Activated T-cell treated with anti-CD3 and anti-CD28 coated beads, Interleukin-2, amount 50 U/mL, for 4 hours (primary cell): ENCODE results near the gene NDC80. TPM values are rescaled to one million over a fixed set of nuclear protein-coding genes. Genes with fewer than 3 reads are reported as not detected.

Experiments
- ATAC-seq, 2 donors: fragments of 200-7000 bp; cut with Tn5 transposase; one replicate each; pipeline ENCODE4 v1.10.0; 2021
- DNase-seq: peaks from one replicate; pipeline ENCODE4 v3.0.0-alpha.2; 2020
- H3K27me3 Mint-ChIP-seq: one replicate; pipeline ENCODE4 v1.8.0; 2021; ENCODE audit warnings: low read depth, mixed read lengths
- H3K36me3 Mint-ChIP-seq: one replicate; pipeline ENCODE4 v1.8.0; 2022; ENCODE audit warnings: mixed read lengths; ENCODE audit not compliant: insufficient read depth
- H3K4me1 Mint-ChIP-seq: one replicate; pipeline ENCODE4 v1.8.0; 2021; ENCODE audit warnings: low read depth, mixed read lengths
- H3K4me3 Mint-ChIP-seq: one replicate; pipeline ENCODE4 v1.8.0; 2021; ENCODE audit warnings: mild to moderate bottlenecking, moderate library complexity, mixed read lengths
- H3K9me3 Mint-ChIP-seq: one replicate; pipeline ENCODE4 v1.8.0; 2021; ENCODE audit warnings: mixed read lengths
- total RNA-seq, 3 donors: library from RNA; stranded (reverse); gene quantifications; one replicate each; pipeline ENCODE4 v1.2.1, GENCODE V29; 2021

Gene NDC80
- total RNA-seq, 3 donors from 2014 or later: 7.4 to 8.2 (median 7.4) TPM

GRCh38 chr18:2572171-2572569 lies 813 bp downstream of the NDC80 start:
- peaks cover 51% of the 10 kb centered on the region for H3K4me1 Mint-ChIP-seq
- H3K27me3 Mint-ChIP-seq: no peaks in the 10 kb centered on the region

GRCh38 chr18:2572892-2573291 lies 1.5 kb downstream of the NDC80 start:
- no peak for DNase-seq
- Mint-ChIP-seq H3K9me3 (no peaks in the 10 kb centered on the region), H3K4me3 (peak overlapping the region; percentile 95), H3K36me3 (peaks cover 4% of the 10 kb centered on the region), H3K4me1 (peaks cover 51% of the 10 kb centered on the region), H3K27me3 (no peaks in the 10 kb centered on the region)
- ATAC-seq: no peak

More at GRCh38 chr18:2572171-2572569, 813 bp downstream of the NDC80 start:
- no peaks in the 10 kb centered on the region for H3K9me3 Mint-ChIP-seq
- peaks cover 8% of the 10 kb centered on the region for H3K36me3 Mint-ChIP-seq
- peak in 1 of 2 donors; percentile 2 for ATAC-seq
- no peak for DNase-seq
- H3K4me3 Mint-ChIP-seq: peak overlapping the region; percentile 95

DNA sequence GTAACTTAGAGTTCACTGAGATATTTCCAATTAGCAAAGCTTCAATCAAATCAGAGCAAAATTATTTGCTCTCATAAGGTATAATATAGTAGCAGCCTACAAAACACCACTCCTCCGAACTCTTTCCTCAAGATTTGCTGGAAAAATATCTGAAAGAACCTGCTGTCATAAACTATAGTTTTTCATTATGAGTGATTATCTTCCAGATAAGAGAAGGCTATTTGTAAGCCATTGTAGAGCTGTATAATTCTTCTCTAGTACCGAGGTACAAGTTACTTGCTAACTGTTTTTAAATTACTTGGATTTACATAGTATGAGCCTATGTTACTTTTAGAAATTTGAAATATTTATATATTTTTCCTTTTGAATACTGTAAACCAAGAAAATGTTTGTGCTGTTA lies 2.1 kb downstream of the NDC80 start:
- Mint-ChIP-seq H3K4me3 (peak overlapping the region; percentile 95), H3K36me3 (peaks cover 3% of the 10 kb centered on the region), H3K27me3 (no peaks in the 10 kb centered on the region), H3K4me1 (peaks cover 51% of the 10 kb centered on the region), H3K9me3 (no peaks in the 10 kb centered on the region)
- DNase-seq (no peak), ATAC-seq (no peak)

- H3K4me3 Mint-ChIP-seq: peak overlapping the region; percentile 4
- peak in 1 of 2 donors; percentile 42 for ATAC-seq
These were observed 16.4 kb downstream of the NDC80 start for GRCh38 chr18:2587788-2588187.

DNA sequence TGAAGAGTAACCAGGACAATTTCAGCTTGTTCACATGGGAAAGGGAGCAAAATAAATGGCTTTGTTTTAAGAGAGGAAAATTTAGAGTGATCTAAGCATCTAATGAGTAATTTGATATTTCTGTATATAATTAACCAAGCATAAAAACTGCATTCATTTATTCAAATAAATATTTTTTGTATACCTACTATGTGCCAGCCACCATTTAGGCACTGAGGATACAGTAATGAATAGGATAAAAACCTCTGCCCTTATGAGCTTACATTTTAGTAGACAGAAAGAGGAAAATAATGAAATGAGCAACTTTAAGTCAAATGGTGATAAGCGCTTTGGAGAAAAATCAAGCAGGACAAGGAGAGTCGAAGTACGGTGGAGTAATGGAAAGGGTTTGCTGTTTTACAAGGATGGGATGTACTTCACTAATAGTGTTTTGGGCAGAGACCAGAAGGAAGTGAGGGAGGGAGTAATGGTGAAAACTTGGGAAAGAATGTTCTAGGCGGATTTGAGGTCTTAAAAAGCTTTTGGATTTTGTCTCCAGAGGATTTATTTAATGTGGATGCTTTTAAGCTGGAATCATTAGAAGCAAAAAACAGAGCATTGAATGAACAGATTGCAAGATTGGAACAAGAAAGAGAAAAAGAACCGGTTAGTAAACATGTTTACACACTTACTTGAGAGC lies 17.4 kb downstream of the NDC80 start:
- peaks cover 4% of the 10 kb centered on the region for H3K36me3 Mint-ChIP-seq
- H3K9me3 Mint-ChIP-seq: no peaks in the 10 kb centered on the region
- DNase-seq (no peak), ATAC-seq (no peak)
- peaks cover 42% of the 10 kb centered on the region for H3K4me1 Mint-ChIP-seq
- peak overlapping the region; percentile 60 for H3K4me3 Mint-ChIP-seq
- no peaks in the 10 kb centered on the region for H3K27me3 Mint-ChIP-seq

More at GRCh38 chr18:2587788-2588187, 16.4 kb downstream of the NDC80 start:
- H3K9me3 Mint-ChIP-seq: no peaks in the 10 kb centered on the region
- H3K27me3 Mint-ChIP-seq: no peaks in the 10 kb centered on the region
- H3K36me3 Mint-ChIP-seq: peaks cover 4% of the 10 kb centered on the region
- DNase-seq: no peak
- H3K4me1 Mint-ChIP-seq: peaks cover 35% of the 10 kb centered on the region

DNA sequence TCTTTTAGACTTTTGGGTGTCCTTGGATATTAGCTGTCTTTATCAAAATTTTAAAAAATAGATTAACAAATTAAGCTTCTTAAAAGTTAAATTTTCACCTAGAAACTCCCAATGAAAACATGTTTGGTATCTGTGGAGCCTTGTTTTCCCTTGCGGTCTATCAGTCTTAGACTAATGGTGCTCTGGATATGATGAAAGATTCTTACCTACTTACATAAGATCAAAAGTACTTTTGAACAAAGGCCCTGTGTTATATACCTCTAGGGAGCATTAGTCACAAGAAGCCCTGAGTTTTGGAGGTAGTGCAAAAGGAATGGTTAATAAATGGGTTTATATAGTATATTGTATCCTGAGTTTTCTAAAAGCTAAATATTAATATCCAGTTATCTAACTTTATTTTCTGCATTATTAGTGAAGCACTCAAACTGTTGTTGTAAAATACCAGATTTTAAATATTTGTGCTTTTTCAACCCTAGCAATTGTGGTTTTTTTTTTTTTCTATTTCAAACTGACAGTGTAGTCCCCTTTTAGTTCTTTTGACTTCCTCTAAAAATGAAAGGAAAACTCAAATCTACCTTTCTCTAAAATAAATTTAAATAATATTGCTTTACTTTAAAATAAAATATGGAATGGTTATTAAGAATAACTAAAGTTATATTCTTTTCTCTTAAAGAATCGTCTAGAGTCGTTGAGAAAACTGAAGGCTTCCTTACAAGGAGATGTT lies 18.1 kb downstream of the NDC80 start:
- H3K36me3 Mint-ChIP-seq: peaks cover 4% of the 10 kb centered on the region
- H3K9me3 Mint-ChIP-seq: no peaks in the 10 kb centered on the region
- DNase-seq (no peak), ATAC-seq (peak; percentile 67 to 73)
- H3K4me3 Mint-ChIP-seq: peak overlapping the region; percentile 60
- peaks cover 47% of the 10 kb centered on the region for H3K4me1 Mint-ChIP-seq
- no peaks in the 10 kb centered on the region for H3K27me3 Mint-ChIP-seq

DNA sequence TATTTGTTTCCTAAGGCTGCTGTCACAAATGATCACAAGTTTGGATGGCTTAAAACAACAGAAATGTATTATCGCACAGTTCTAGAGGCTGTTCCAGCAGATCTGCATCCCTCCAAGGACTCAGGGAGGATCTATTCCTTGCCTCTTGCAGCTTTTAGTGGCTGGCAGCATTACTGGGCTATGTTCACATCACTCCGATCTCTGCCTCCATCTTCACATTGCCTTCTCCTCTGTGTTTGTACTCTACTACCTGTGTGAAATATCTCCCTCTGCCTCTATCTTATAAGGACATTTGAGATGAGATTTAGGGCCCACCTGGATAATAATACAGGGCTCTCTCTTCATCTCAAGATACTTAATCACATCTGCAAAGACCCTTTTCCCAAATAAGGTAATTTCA lies 18.9 kb downstream of the NDC80 start:
- Mint-ChIP-seq H3K4me3 (peak overlapping the region; percentile 45), H3K27me3 (no peaks in the 10 kb centered on the region), H3K36me3 (peaks cover 5% of the 10 kb centered on the region), H3K4me1 (peaks cover 52% of the 10 kb centered on the region), H3K9me3 (no peaks in the 10 kb centered on the region)
- no peak for DNase-seq
- ATAC-seq: no peak

DNA sequence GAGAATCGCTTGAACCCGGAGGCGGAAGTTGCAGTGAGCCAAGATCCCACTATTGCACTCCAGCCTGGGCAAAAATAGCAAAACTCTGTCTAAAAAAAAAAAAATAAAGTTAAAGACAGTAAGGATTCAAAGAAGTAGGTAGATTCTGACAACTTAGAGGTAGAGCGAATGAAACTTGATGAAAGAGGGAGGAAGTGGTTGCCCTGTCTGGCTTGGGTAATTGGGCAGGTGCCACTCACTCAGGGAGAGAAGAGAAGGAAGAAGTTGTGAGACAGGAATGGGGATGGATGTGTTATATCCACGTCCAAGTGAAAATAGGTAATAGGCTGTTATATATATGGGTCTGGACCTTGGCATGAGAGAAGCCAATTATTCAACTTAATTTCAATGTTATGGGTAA lies 26.3 kb downstream of the NDC80 start:
- Mint-ChIP-seq H3K4me1 (peaks cover 49% of the 10 kb centered on the region), H3K9me3 (peaks cover 4% of the 10 kb centered on the region), H3K27me3 (no peaks in the 10 kb centered on the region), H3K4me3 (no peak overlapping the region), H3K36me3 (peaks cover 9% of the 10 kb centered on the region)
- no peak for DNase-seq
- no peak for ATAC-seq

DNA sequence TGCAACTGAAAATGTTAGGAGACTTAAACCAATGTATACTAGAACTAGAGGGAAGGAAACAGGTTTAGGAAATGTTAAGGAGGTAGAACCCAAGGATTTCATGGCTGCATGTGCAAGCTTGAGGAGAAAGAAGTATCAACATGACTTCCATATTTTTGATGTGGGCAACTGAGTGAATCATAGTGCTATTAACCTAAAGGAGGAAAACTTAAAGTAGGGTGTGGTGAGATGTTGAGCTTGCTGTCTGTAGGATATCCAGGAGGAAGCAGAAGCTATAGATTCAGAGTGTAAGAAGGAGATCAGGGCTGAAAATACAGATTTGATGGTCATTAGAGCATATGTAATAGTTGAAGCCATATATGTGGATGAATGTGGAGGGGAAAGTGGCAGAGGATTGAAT lies 31.5 kb downstream of the NDC80 start:
- no peaks in the 10 kb centered on the region for H3K27me3 Mint-ChIP-seq
- peak in 1 of 2 donors; percentile 38 for ATAC-seq
- H3K4me3 Mint-ChIP-seq: no peak overlapping the region
- H3K36me3 Mint-ChIP-seq: peaks cover 3% of the 10 kb centered on the region
- H3K9me3 Mint-ChIP-seq: no peaks in the 10 kb centered on the region
- no peak for DNase-seq
- H3K4me1 Mint-ChIP-seq: peaks cover 55% of the 10 kb centered on the region

GRCh38 chr18:2606335-2606734 lies 35.0 kb downstream of the NDC80 start:
- DNase-seq: no peak
- Mint-ChIP-seq H3K36me3 (peaks cover 4% of the 10 kb centered on the region), H3K4me1 (peaks cover 51% of the 10 kb centered on the region), H3K9me3 (no peaks in the 10 kb centered on the region), H3K27me3 (no peaks in the 10 kb centered on the region), H3K4me3 (peak overlapping the region; percentile 52)
- peak; percentile 48 to 58 for ATAC-seq

GRCh38 chr18:2609604-2610003 lies 38.2 kb downstream of the NDC80 start:
- ATAC-seq: no peak
- DNase-seq: no peak
- Mint-ChIP-seq H3K4me3 (no peak overlapping the region), H3K9me3 (peaks cover under 1% of the 10 kb centered on the region), H3K36me3 (peaks cover 7% of the 10 kb centered on the region), H3K4me1 (peaks cover 31% of the 10 kb centered on the region), H3K27me3 (no peaks in the 10 kb centered on the region)

GRCh38 chr18:2610549-2610948 lies 39.2 kb downstream of the NDC80 start:
- Mint-ChIP-seq H3K4me1 (peaks cover 21% of the 10 kb centered on the region), H3K27me3 (no peaks in the 10 kb centered on the region), H3K4me3 (no peak overlapping the region), H3K9me3 (peaks cover 10% of the 10 kb centered on the region), H3K36me3 (peaks cover 14% of the 10 kb centered on the region)
- no peak for ATAC-seq
- DNase-seq: no peak

DNA sequence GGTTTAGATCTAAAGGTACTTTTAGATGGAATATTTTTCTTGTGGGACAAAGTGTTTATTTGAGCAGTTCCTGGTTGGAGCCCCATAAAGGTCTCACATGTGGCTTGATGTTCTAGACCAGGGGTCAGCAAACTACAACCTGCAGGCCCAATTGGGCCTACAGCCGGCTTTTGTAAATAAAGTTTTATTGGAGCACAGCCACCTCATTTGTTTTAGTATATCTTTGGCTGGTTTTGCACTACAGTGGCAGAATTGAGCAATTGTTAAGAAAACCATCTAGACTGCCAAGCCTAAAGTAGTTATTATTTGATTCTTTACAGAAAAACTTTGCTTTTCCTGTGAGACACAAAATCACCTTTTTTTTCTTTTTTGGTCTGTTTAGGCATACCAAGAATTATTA lies 41.6 kb downstream of the NDC80 start:
- Mint-ChIP-seq H3K36me3 (peaks cover 22% of the 10 kb centered on the region), H3K27me3 (no peaks in the 10 kb centered on the region), H3K4me1 (peaks cover 8% of the 10 kb centered on the region), H3K9me3 (peaks cover 10% of the 10 kb centered on the region), H3K4me3 (no peak overlapping the region)
- no peak for DNase-seq
- ATAC-seq: no peak

- DNase-seq: no peak
- ATAC-seq: no peak
- no peak overlapping the region for H3K4me3 Mint-ChIP-seq
These were observed 46.1 kb downstream of the NDC80 start for GRCh38 chr18:2617401-2617998.

More at GRCh38 chr18:2617401-2617998, 46.1 kb downstream of the NDC80 start:
- Mint-ChIP-seq H3K36me3 (peaks cover 18% of the 10 kb centered on the region), H3K4me1 (no peaks in the 10 kb centered on the region), H3K9me3 (peaks cover 10% of the 10 kb centered on the region), H3K27me3 (no peaks in the 10 kb centered on the region)
